ENCODE measurements around the gene NEUROG1. TPM values are rescaled to one million over a fixed set of nuclear protein-coding genes. Genes with fewer than 3 reads are reported as not detected.

The NEUROG1 gene
- total RNA-seq, 1 experiment from 2014 or later, result not detected

GRCh38 chr5:135546912-135547311, 11.1 kb upstream of the NEUROG1 start:
- no peak overlapping the region for H3K27ac ChIP-seq (ENCODE audit: low read length)
- no peak overlapping the region for H3K4me2 ChIP-seq (ENCODE audit: low read depth, low read length, poor library complexity, severe bottlenecking)
- H3K9me3 ChIP-seq (ENCODE audit: low read length), result no peaks in the 10 kb centered on the region
- H3K79me2 ChIP-seq (ENCODE audit: low read length), result no peaks in the 10 kb centered on the region
- no peaks in the 10 kb centered on the region for H4K20me1 ChIP-seq (ENCODE audit: insufficient read depth, low read depth, low read length)
- H3K36me3 ChIP-seq (ENCODE audit: insufficient read depth, low read length), result no peaks in the 10 kb centered on the region
- no peaks in the 10 kb centered on the region for H3K27me3 ChIP-seq (ENCODE audit: low read length)
- H3K9ac ChIP-seq (ENCODE audit: low read length), result no peak overlapping the region
- H3K9me2 ChIP-seq (replicated peaks; ENCODE audit: insufficient read depth, low read length), result no peaks in the 10 kb centered on the region
- no peak for DNase-seq
- H2AFZ ChIP-seq (ENCODE audit: low read length), result no peak overlapping the region
- H3K4me3 ChIP-seq (ENCODE audit: low read length), result no peak overlapping the region
- H3K4me1 ChIP-seq (ENCODE audit: low read length), result no peaks in the 10 kb centered on the region

DNA sequence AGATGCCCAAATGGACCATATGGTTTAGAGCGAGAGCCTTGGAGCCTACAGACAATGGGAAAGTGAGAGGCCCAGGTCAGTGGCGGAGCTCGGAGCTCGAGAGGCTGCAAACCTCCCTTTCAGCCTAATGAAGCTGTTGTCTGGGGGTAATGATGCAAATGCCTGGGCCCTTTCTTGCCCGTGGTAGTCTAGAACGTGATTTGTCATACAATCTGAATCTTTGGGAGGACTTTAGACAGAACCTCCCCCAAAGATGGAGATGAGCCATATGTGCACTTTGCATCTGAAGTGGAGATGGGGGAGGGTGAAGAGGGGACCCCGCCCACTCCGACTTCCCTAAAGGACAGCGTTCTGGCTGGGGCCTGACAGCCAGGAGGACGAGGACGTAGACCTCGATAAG, 10.3 kb upstream of the NEUROG1 start:
- Histone ChIP-seq H3K4me2 (ENCODE audit: low read depth, low read length, poor library complexity, severe bottlenecking) (no peak overlapping the region), H3K36me3 (ENCODE audit: insufficient read depth, low read length) (no peaks in the 10 kb centered on the region)

GRCh38 chr5:135545099-135545498, 9.3 kb upstream of the NEUROG1 start:
- Histone ChIP-seq H2AFZ (ENCODE audit: low read length) (no peak overlapping the region), H3K4me1 (ENCODE audit: low read length) (no peaks in the 10 kb centered on the region), H3K9me2 (replicated peaks; ENCODE audit: insufficient read depth, low read length) (no peaks in the 10 kb centered on the region), H3K79me2 (ENCODE audit: low read length) (no peaks in the 10 kb centered on the region), H3K4me3 (ENCODE audit: low read length) (no peak overlapping the region), H3K9ac (ENCODE audit: low read length) (no peak overlapping the region), H3K36me3 (ENCODE audit: insufficient read depth, low read length) (no peaks in the 10 kb centered on the region), H3K27me3 (ENCODE audit: low read length) (no peaks in the 10 kb centered on the region), H3K27ac (ENCODE audit: low read length) (no peak overlapping the region), H3K9me3 (ENCODE audit: low read length) (no peaks in the 10 kb centered on the region), H3K4me2 (ENCODE audit: low read depth, low read length, poor library complexity, severe bottlenecking) (no peak overlapping the region), H4K20me1 (ENCODE audit: insufficient read depth, low read depth, low read length) (no peaks in the 10 kb centered on the region)
- no peak for DNase-seq

More for the DNA sequence above, 10.3 kb upstream of the NEUROG1 start:
- H3K4me1 ChIP-seq (ENCODE audit: low read length), result no peaks in the 10 kb centered on the region
- H2AFZ ChIP-seq (ENCODE audit: low read length), result no peak overlapping the region
- H3K27me3 ChIP-seq (ENCODE audit: low read length), result no peaks in the 10 kb centered on the region
- H3K9me2 ChIP-seq (replicated peaks; ENCODE audit: insufficient read depth, low read length), result no peaks in the 10 kb centered on the region
- no peaks in the 10 kb centered on the region for H4K20me1 ChIP-seq (ENCODE audit: insufficient read depth, low read depth, low read length)
- no peak for DNase-seq
- H3K4me3 ChIP-seq (ENCODE audit: low read length), result no peak overlapping the region
- no peak overlapping the region for H3K9ac ChIP-seq (ENCODE audit: low read length)
- H3K9me3 ChIP-seq (ENCODE audit: low read length), result no peaks in the 10 kb centered on the region
- no peak overlapping the region for H3K27ac ChIP-seq (ENCODE audit: low read length)
- no peaks in the 10 kb centered on the region for H3K79me2 ChIP-seq (ENCODE audit: low read length)

DNA sequence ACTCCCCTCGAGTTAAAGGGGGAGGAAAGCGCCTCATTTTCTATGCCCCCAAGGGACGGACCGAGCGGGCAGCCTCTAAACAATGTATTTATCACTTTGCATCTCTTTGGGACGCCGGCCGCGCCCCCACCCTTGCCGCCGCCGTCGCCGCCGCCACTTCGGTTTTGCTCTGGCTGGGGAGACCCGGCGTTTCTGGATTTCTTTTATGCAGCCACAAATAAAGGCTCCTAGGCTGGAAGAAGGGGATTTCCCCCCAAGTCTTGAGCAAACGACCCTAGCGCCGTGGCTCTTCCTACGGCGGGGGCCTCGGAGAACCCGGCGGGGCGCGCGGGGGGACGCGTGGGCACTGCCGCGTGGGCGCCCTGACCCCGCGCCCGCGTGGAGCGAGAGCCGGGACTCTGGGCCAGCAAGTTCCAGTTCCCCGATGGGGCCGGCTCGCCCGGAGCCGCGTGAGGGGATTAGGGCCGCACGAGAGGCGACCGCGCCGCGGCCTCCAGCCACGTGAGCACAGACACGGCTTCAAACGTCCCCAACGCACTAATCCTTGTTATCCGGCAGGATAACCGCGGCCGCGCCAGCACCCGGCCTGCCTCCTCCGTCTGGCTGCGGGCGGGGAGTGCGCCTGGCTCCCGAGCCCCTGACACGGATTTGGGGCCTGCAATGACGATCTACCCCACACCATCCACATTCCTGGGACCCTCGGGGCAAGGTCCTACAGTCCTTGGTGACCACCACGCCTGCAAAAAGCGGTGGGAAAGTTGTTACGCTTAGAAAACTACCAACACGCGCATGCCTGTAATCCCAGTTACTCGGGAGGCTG, 7.9 kb upstream of the NEUROG1 start:
- H3K9me2 ChIP-seq (replicated peaks; ENCODE audit: insufficient read depth, low read length), result no peaks in the 10 kb centered on the region
- no peaks in the 10 kb centered on the region for H3K36me3 ChIP-seq (ENCODE audit: insufficient read depth, low read length)
- H3K4me2 ChIP-seq (ENCODE audit: low read depth, low read length, poor library complexity, severe bottlenecking), result no peak overlapping the region
- H2AFZ ChIP-seq (ENCODE audit: low read length), result no peak overlapping the region
- no peaks in the 10 kb centered on the region for H3K79me2 ChIP-seq (ENCODE audit: low read length)
- H3K9ac ChIP-seq (ENCODE audit: low read length), result no peak overlapping the region
- H3K9me3 ChIP-seq (ENCODE audit: low read length), result no peaks in the 10 kb centered on the region
- no peak overlapping the region for H3K4me3 ChIP-seq (ENCODE audit: low read length)
- no peak for DNase-seq
- no peaks in the 10 kb centered on the region for H3K4me1 ChIP-seq (ENCODE audit: low read length)
- no peaks in the 10 kb centered on the region for H3K27me3 ChIP-seq (ENCODE audit: low read length)
- H4K20me1 ChIP-seq (ENCODE audit: insufficient read depth, low read depth, low read length), result no peaks in the 10 kb centered on the region
- H3K27ac ChIP-seq (ENCODE audit: low read length), result no peak overlapping the region

DNA sequence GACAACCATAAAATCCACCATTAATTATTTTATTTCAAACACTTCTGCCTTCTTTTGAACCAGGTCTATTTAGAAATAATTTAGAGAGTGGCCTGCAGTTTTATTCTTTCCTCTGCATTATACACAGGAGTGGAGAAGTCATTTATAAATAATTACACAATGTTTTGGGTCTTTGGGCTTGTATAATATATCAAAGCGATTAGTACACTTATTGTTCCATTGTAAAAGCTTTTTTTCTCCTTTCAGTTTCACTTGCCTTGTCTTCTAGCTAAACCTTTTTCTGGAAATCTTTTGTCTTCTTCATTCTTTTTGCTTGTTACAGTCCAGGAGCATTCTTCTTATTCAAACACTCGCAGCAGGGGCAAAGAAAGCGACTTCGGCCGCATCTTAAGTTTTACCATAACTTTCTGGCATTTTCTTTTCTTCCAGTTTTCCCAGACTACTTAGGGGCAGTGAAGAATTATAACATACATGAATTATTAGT, 7.3 kb upstream of the NEUROG1 start:
- Histone ChIP-seq H4K20me1 (ENCODE audit: insufficient read depth, low read depth, low read length) (no peaks in the 10 kb centered on the region), H3K9ac (ENCODE audit: low read length) (no peak overlapping the region), H3K4me3 (ENCODE audit: low read length) (no peak overlapping the region), H3K36me3 (ENCODE audit: insufficient read depth, low read length) (no peaks in the 10 kb centered on the region), H3K9me3 (ENCODE audit: low read length) (no peaks in the 10 kb centered on the region), H3K79me2 (ENCODE audit: low read length) (no peaks in the 10 kb centered on the region), H3K27ac (ENCODE audit: low read length) (no peak overlapping the region), H2AFZ (ENCODE audit: low read length) (no peak overlapping the region), H3K4me2 (ENCODE audit: low read depth, low read length, poor library complexity, severe bottlenecking) (no peak overlapping the region), H3K4me1 (ENCODE audit: low read length) (no peaks in the 10 kb centered on the region), H3K9me2 (replicated peaks; ENCODE audit: insufficient read depth, low read length) (no peaks in the 10 kb centered on the region), H3K27me3 (ENCODE audit: low read length) (no peaks in the 10 kb centered on the region)
- no peak for DNase-seq

GRCh38 chr5:135541807-135542502, 6.2 kb upstream of the NEUROG1 start:
- Histone ChIP-seq H3K27ac (ENCODE audit: low read length) (no peak overlapping the region), H2AFZ (ENCODE audit: low read length) (no peak overlapping the region), H3K9me3 (ENCODE audit: low read length) (no peaks in the 10 kb centered on the region), H3K4me3 (ENCODE audit: low read length) (no peak overlapping the region), H3K9ac (ENCODE audit: low read length) (no peak overlapping the region), H3K4me1 (ENCODE audit: low read length) (no peaks in the 10 kb centered on the region), H3K36me3 (ENCODE audit: insufficient read depth, low read length) (no peaks in the 10 kb centered on the region), H3K9me2 (replicated peaks; ENCODE audit: insufficient read depth, low read length) (no peaks in the 10 kb centered on the region), H3K4me2 (ENCODE audit: low read depth, low read length, poor library complexity, severe bottlenecking) (no peak overlapping the region), H4K20me1 (ENCODE audit: insufficient read depth, low read depth, low read length) (no peaks in the 10 kb centered on the region), H3K27me3 (ENCODE audit: low read length) (no peaks in the 10 kb centered on the region), H3K79me2 (ENCODE audit: low read length) (no peaks in the 10 kb centered on the region)
- DNase-seq, result no peak

GRCh38 chr5:135539430-135540005, 3.8 kb upstream of the NEUROG1 start:
- Histone ChIP-seq H3K4me1 (ENCODE audit: low read length) (no peaks in the 10 kb centered on the region), H3K9ac (ENCODE audit: low read length) (no peak overlapping the region), H3K36me3 (ENCODE audit: insufficient read depth, low read length) (no peaks in the 10 kb centered on the region), H4K20me1 (ENCODE audit: insufficient read depth, low read depth, low read length) (no peaks in the 10 kb centered on the region), H2AFZ (ENCODE audit: low read length) (no peak overlapping the region), H3K27me3 (ENCODE audit: low read length) (no peaks in the 10 kb centered on the region), H3K79me2 (ENCODE audit: low read length) (no peaks in the 10 kb centered on the region), H3K4me3 (ENCODE audit: low read length) (no peak overlapping the region), H3K27ac (ENCODE audit: low read length) (no peak overlapping the region), H3K4me2 (ENCODE audit: low read depth, low read length, poor library complexity, severe bottlenecking) (no peak overlapping the region), H3K9me2 (replicated peaks; ENCODE audit: insufficient read depth, low read length) (no peaks in the 10 kb centered on the region), H3K9me3 (ENCODE audit: low read length) (no peaks in the 10 kb centered on the region)
- DNase-seq, result no peak

DNA sequence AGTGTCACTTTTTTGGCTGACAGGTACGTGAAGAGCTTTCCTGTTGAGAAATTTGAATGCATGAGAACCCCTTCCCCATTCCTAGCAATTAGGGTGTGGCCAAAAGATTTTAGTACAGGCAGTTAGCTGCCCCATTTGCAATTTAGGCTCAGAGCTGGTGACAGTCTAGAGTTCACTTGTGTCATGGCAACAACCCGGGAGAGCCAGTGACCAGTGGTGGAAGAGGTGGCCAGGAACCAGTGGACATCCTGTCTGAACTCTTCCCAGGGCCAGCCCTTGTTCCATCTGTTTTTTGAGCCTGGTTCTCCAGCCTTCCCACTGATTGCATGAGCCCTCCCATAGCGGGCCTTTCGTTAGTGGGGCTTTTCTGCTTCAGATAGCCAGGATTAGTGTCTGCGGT, 2.5 kb upstream of the NEUROG1 start:
- no peak overlapping the region for H3K4me2 ChIP-seq (ENCODE audit: low read depth, low read length, poor library complexity, severe bottlenecking)
- no peaks in the 10 kb centered on the region for H3K27me3 ChIP-seq (ENCODE audit: low read length)
- no peaks in the 10 kb centered on the region for H3K79me2 ChIP-seq (ENCODE audit: low read length)
- no peak overlapping the region for H3K4me3 ChIP-seq (ENCODE audit: low read length)
- H3K9me2 ChIP-seq (replicated peaks; ENCODE audit: insufficient read depth, low read length), result no peaks in the 10 kb centered on the region
- no peak for DNase-seq
- H2AFZ ChIP-seq (ENCODE audit: low read length), result no peak overlapping the region
- H3K36me3 ChIP-seq (ENCODE audit: insufficient read depth, low read length), result no peaks in the 10 kb centered on the region
- no peaks in the 10 kb centered on the region for H3K4me1 ChIP-seq (ENCODE audit: low read length)
- no peak overlapping the region for H3K27ac ChIP-seq (ENCODE audit: low read length)
- no peaks in the 10 kb centered on the region for H4K20me1 ChIP-seq (ENCODE audit: insufficient read depth, low read depth, low read length)
- no peaks in the 10 kb centered on the region for H3K9me3 ChIP-seq (ENCODE audit: low read length)
- no peak overlapping the region for H3K9ac ChIP-seq (ENCODE audit: low read length)
